ENCODE measurements around the gene CYB5D1.

GRCh38 chr17:7846063-7846735 lies 11.6 kb upstream of the CYB5D1 start:
- TF ChIP-seq CTCF (IDR thresholded peaks at IDR 0.05; ENCODE audit: insufficient read depth, low read length): no peak
- TF ChIP-seq REST (IDR thresholded peaks at IDR 0.05; ENCODE audit: insufficient replicate concordance, low read depth): no peak

Data from HL-60 (cell line).